Measurements from ENCODE around the gene MYMK. TPM values are rescaled to one million over a fixed set of nuclear protein-coding genes. Genes with fewer than 3 reads are reported as not detected.
A peak's percentile ranks its signal among the peaks of the same experiment; 100 is the strongest.

The MYMK gene
- total and polyA plus RNA-seq, 2 of the 8 experiments (the other 6 are each of a cell fraction or from before 2014, with no cell fraction given): not detected

DNA sequence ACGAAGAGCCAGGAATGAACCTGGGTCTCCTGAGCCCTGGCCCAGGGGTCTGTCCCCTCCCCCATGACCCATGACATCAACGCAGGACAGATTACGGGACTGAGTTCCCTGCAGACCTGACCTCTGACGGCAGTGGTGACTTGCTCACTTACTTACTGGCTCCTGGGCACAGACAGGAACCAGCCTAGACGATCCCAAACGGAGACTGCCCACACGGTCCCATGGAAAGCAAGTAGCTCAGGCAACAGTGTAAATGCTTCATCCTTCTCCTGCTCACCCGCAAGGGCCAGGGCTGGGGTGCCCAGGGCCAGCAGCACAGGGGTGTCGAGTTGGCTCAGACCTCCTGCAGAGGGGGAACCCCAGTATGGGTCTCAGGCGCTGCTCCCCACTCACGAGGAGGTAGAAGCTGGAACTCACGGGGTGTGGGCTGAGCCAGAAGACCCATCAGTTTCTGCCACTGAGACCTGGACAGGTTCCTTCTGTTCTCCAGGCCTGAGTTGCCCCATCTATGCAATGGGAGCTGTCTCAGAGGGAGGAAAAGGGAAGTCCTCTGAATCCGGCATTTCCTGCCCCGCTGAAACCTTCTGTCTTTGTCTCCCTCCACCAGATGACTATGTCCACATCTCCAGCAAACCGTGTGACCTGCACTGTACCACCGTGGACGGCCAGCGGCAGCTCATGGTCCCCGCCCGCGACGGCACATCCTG lies 15.4 kb upstream of the MYMK start:
- H3K14ac ChIP-seq (ENCODE audit: insufficient read length): no peak overlapping the region
- no peaks in the 10 kb centered on the region for H4K20me1 ChIP-seq (replicated peaks in 1 of 2; ENCODE audit: control insufficient read depth in 1 of 2, insufficient read depth in 2 of 2, low read length in 2 of 2)
- no peak overlapping the region; the same call in 1 of the 2 replicates for H2BK12ac ChIP-seq (ENCODE audit: low read depth, low read length)
- no peak overlapping the region for H3K23ac ChIP-seq (ENCODE audit: insufficient read length)
- FAIRE-seq: no peak
- POLR2A ChIA-PET (ENCODE audit: partially characterized antibody): interaction anchor here (0.7 to 2.8 kb wide), 5 partner anchors 12 to 194 kb away, joined by 3 to 11 read pairs (median 3); no protein-coding TSS in a partner anchor
- no peak overlapping the region for H3K4me3 ChIP-seq (ENCODE audit: extremely low read depth in 1 of 4, insufficient read depth in 2 of 4, low read depth in 3 of 4, low read length in 4 of 4)
- no peak overlapping the region for H3K27ac ChIP-seq (ENCODE audit: low read depth, low read length)
- 0 out of 2 replicates have a peak overlapping the region, but pooled peaks have one; percentile 18 for H2BK15ac ChIP-seq (ENCODE audit: low read length)
- H3K79me1 ChIP-seq (ENCODE audit: low read depth, low read length): no peaks in the 10 kb centered on the region
- peaks cover 0 to 9% (median 7%) of the 10 kb centered on the region in 4 experiments; a peak in 3 of 7 replicates for H3K27me3 ChIP-seq (replicated peaks in 1 of 4; ENCODE audit: control insufficient read depth in 3 of 4, extremely low read depth in 1 of 4, insufficient read depth in 3 of 4, low read length in 3 of 4)
- H3K79me2 ChIP-seq (ENCODE audit: control insufficient read depth in 1 of 2, insufficient read depth in 2 of 2, low read length in 2 of 2): no peaks in the 10 kb centered on the region
- no peak overlapping the region for H3K4ac ChIP-seq (replicated peaks; ENCODE audit: insufficient read length, low read depth, low read length)
- H4K5ac ChIP-seq (ENCODE audit: insufficient read length, low read depth, low read length): no peak overlapping the region
- peak overlapping the region; percentile 87 for H4K91ac ChIP-seq (replicated peaks; ENCODE audit: insufficient read length, low read length)
- H2AK5ac ChIP-seq (ENCODE audit: low read depth, low read length): no peak overlapping the region
- no peaks in the 10 kb centered on the region for H3K9me3 ChIP-seq (ENCODE audit: insufficient read depth in 2 of 2, low read depth in 1 of 2, low read length in 1 of 2)
- H3K18ac ChIP-seq (ENCODE audit: extremely low read depth, low read length): no peak overlapping the region
- H3K36me3 ChIP-seq (ENCODE audit: control insufficient read depth in 2 of 4, insufficient read depth in 4 of 4, low read length in 3 of 4): no peaks in the 10 kb centered on the region
- no peak for DNase-seq (ENCODE audit: low read depth in 1 of 2, low spot score in 2 of 2)
- no peak overlapping the region; a peak in 1 of 4 replicates for H3K4me2 ChIP-seq (ENCODE audit: insufficient read depth in 1 of 2, low read depth in 2 of 2, low read length in 2 of 2)
- H3K23me2 ChIP-seq (ENCODE audit: low read depth, low read length): no peaks in the 10 kb centered on the region
- H2BK5ac ChIP-seq (ENCODE audit: low read depth, low read length): peak overlapping the region; percentile 45; the same call in 1 of the 2 replicates
- H3K9ac ChIP-seq (replicated peaks in 1 of 4; ENCODE audit: extremely low read depth in 1 of 4, low read depth in 3 of 4, low read length in 3 of 4): no peak overlapping the region
- H3K4me1 ChIP-seq (replicated peaks in 1 of 4; ENCODE audit: control insufficient read depth in 3 of 4, insufficient read depth in 4 of 4, low read length in 3 of 4): peaks cover 0 to 30% (median 16%) of the 10 kb centered on the region in 4 experiments; a peak in 5 of 7 replicates
- peak overlapping the region; percentile 2 for H2BK120ac ChIP-seq (replicated peaks; ENCODE audit: low read depth, low read length)
- CTCF ChIA-PET (ENCODE audit: partially characterized antibody): interaction anchor here (0.6 to 4.2 kb wide), 34 partner anchors 8 to 393 kb away, joined by 3 to 26 read pairs (median 5); no protein-coding TSS in a partner anchor
- 0 out of 2 replicates have a peak overlapping the region, but pooled peaks have one; percentile 66 for H2AFZ ChIP-seq (ENCODE audit: low read length)
- H2BK20ac ChIP-seq (ENCODE audit: low read length): peak overlapping the region; percentile 92; the same call in 1 of the 2 replicates
- H3K56ac ChIP-seq (replicated peaks; ENCODE audit: insufficient read length, low read depth, low read length): no peak overlapping the region
- WGBS, 2 experiments (ENCODE audit: extremely low coverage in 1 of 2, insufficient coverage in 1 of 2, insufficient read length in 1 of 2, insufficient replicate concordance in 2 of 2, low coverage in 1 of 2, low lambda C conversion rate in 2 of 2, missing lambda C conversion rate in 1 of 2): 83% methylated on average over 22 of the region's 22 CpGs; no CpG with 5 or more reads in 1 of the 2 experiments
- H4K8ac ChIP-seq (ENCODE audit: extremely low read depth, insufficient read depth, low read length): peak overlapping the region; percentile 22; the same call in 1 of the 2 replicates
- no peak for TF ChIP-seq POLR2AphosphoS5 (IDR thresholded peaks at IDR 0.05; ENCODE audit: low read depth, low read length)
- TF ChIP-seq RXRA (IDR thresholded peaks at IDR 0.05; ENCODE audit: insufficient read depth, low read depth, low read length): no peak
- TF ChIP-seq SAP30 (IDR thresholded peaks at IDR 0.05; ENCODE audit: insufficient read depth, insufficient replicate concordance, low read length): no peak
- no peak for TF ChIP-seq JUN (IDR thresholded peaks at IDR 0.05; ENCODE audit: low read depth, low read length)
- no peak for TF ChIP-seq TEAD4 (IDR thresholded peaks at IDR 0.05; ENCODE audit: low read depth, low read length)
- TF ChIP-seq TBP (IDR thresholded peaks at IDR 0.05; ENCODE audit: low read depth, low read length): no peak
- no peak for TF ChIP-seq HDAC2 (IDR thresholded peaks at IDR 0.05; ENCODE audit: borderline replicate concordance in 1 of 2, low read depth in 2 of 2, low read length in 2 of 2)
- TF ChIP-seq BACH1 (IDR thresholded peaks at IDR 0.05; ENCODE audit: low read length): no peak
- no peak for TF ChIP-seq SUZ12 (IDR thresholded peaks at IDR 0.05; ENCODE audit: low read length)
- no peak for TF ChIP-seq SP4 (IDR thresholded peaks at IDR 0.05; ENCODE audit: low read length)
- no peak for TF ChIP-seq EZH2 (IDR thresholded peaks at IDR 0.05; ENCODE audit: low read depth, low read length, severe bottlenecking)
- TF ChIP-seq ZNF274 (IDR thresholded peaks at IDR 0.05; ENCODE audit: borderline replicate concordance, extremely low read depth, low read length): no peak
